SH-SY5Y (cell line): ENCODE data around the gene SOX13.

Source experiments
- GATA2 ChIP-seq: IDR thresholded peaks from 2 replicates; pipeline ENCODE4 v1.6.1; 2011; ENCODE audit warnings: mild to moderate bottlenecking, low read depth, low read length
- GATA3 ChIP-seq: IDR thresholded peaks from 2 replicates; pipeline ENCODE4 v1.6.1; 2011; ENCODE audit warnings: low read depth, mild to moderate bottlenecking, low read length, moderate library complexity

The SOX13 gene

DNA sequence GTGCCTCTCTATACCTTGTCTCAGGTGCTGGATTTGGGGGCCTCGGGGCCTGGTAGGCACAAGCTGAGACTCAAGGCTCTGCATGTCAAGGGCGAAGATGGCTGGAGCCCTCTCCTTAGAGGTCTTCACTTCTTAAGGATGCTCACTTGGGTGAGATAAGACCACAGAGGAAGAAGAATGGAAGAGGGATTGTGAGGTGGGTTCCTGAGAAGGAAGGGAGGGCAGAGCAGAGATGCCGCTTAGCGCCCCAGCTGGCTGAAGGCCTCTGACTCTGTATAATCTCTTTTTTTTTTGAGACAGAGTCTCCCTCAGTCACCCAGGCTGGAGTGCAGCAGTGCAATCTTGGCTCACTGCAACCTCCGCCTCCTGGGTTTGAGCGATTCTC is 32.2 kb downstream of the SOX13 start:
- TF ChIP-seq GATA3 (no peak), GATA2 (no peak)

DNA sequence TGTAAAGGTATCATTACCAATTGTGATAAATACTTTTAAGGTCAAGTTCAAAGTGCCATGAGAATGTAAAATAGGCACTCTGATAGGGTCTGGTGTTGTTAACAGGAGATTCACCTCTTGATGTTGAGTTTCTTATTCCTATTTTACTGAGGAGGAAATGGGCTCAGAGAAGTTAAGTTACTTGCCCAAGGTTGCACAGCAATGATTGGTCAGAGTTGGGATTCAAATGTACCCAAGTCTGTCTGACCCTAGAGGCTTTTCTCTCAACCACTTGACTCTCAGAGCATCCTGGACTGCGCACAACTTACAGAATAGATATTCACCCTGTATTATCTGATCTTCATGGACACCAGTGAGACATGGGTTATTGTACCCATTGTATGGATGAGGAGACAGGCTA is 33.9 kb downstream of the SOX13 start:
- TF ChIP-seq GATA3 (no peak), GATA2 (no peak)

DNA sequence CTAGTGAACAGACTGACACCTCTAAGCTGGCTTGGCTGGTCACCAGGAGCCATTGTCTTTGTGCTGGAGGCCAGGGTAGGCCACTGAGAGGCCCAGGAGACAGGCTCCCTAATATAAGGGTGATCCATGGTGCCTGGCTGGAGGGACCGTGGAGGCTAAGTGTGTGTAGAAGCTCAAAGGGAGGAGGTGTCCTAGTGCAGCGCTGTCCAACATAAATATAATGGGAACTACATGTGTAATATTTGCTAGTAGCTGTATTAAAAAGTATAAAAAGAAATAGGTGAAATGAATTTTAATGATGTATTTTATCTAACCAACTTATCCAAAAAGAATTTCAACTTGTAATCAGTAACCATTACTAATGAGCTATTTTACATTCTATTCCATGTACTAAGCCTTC is 35.0 kb downstream of the SOX13 start:
- no peak for TF ChIP-seq GATA2

DNA sequence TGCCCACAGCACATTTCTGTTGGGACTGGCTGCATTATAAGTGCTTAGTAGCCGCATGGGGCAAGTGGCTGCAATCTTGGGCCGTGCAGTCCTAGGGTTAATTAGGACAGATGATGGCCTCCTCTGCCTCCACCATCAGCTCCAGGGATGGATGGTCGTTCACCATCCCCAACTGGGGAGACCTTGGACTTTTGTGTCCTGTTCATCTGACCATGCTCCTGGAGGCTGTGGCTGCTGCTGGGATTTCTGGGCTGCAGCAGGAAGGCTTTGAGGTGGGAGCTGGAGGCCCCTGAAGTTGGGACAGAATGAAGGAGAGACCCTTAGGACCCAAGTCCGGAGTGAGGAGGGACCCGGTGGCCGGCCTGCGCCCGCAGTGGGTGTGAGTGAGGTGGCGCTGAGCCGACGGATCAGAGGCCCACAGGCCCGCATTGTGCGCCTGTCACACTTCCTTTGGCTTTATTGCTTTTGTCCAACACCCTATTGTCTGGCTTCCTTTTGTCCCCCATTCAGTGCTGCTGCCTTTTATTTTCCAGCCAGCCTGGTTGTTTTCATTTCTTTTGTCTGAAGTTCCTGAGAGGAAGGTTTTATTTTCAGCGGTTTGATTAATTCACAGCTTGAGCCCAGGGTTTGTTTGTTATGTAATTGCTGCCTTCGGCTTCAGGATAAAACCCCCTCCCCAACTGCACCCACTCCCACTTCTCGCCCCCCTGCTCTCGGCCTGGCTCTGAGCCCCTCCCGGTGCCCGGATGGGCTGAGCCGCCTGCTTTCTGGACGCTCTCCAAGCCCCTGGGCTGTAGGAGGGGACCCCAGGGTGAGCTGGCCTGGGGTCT is 35.6 kb downstream of the SOX13 start:
- TF ChIP-seq GATA2 (no peak), GATA3 (no peak)

DNA sequence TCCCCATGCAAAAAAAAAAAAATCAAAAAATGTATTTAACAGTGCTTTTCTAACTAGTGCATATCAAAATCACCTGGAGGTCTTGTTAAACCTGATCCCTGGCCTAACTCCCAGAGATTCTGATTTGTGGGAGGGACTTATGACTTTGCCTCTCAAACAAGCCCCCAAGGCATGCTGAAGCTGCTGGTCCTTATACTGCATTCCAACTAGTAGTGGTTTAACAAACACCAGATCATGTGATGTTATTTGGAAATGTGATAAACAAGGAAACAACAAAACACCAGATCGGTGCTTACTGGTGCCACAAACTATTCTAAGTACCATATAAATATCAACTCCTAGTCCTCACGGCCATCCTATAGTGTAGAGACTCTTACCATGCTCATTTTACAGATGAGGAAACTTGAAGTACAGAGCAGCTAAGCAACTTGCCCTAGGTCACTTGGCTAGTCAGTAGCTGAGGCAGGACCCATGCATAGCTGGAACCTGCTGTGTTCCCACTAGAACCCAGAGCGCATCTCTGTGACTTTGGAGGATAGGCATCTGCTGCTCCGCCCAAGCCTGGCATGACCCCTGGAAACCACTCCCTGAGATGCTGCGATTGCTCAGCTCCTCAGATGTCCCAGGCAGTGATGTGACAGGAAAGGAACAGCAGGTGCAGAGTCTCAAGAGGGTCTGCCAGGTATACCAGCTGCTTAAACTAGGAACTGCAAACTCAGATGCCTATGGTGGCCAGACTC is 38.1 kb downstream of the SOX13 start:
- TF ChIP-seq GATA3, result no peak
- TF ChIP-seq GATA2, result no peak

DNA sequence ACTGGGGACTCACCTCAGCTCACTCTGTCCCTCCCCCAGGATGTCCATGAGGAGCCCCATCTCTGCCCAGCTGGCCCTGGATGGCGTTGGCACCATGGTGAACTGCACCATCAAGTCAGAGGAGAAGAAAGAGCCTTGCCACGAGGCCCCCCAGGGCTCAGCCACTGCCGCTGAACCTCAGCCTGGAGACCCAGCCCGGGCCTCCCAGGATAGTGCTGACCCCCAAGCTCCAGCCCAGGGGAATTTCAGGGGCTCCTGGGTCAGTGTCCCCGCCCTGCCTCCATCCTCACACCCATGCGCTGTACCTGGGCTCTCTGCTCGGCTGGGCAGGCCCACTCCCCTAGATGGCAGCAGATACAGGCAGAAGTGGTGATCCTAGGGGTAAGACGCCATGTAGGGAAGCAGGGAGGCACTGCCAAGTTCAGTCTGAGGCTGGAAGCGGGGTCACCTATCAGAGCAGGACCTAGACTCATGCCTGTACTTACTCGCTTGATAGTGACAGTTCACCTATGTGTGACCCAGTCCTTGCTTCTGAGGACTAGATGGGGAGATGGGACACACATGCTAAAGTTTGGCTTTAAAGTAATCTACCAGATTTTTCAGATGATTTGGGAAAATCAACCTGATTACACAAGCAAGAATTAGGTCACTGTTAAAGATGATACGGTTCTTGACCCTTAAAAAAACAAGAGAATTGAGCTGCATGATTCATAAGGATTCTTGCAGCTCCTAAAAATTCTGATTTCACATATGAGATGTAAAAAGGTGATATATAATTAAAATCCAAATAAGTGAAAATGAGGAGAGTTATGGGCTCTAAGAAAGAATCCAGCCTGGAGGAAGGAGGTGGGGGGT is 40.2 kb downstream of the SOX13 start:
- no peak for TF ChIP-seq GATA3
- no peak for TF ChIP-seq GATA2

DNA sequence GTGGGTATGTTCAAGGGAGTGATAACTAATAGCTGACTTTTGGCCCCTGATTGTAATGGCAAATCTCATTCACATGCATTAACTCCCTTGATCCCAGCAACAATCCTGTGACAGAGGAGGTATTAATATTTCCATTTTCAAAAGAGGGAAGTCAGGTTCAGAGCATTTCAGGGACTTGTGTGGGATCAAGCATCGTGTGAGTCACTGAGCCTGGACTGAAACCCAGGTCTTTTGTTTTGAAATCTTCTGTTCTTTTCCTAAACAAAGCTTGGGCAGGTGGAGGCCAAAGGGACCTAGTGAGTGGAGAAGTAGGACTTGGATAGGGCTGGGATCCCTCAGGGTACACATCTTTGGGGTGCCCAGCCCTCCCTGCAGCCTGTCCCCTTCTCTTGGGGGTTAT is 41.0 kb downstream of the SOX13 start:
- TF ChIP-seq GATA2 (no peak), GATA3 (no peak)

DNA sequence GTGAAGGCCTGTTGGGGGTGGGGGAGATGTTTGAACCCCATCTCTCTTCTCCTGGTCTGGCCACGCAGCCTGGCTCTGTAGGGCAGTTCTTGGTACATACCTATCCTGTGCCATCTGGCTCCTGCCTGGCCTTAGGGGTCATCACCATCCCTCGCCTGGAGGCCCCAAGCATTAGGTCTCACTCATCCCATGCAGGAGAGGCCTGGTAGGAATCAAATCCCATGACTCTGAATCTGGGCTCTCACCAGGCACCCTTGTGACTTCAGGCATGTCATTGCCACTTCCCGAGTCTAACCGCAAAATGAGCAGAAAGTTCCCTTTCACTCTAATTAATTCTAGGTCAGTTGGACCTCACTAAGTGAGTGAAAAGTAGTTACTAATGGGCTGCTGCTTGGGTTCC is 41.7 kb downstream of the SOX13 start:
- TF ChIP-seq GATA3, result no peak
- TF ChIP-seq GATA2, result no peak

DNA sequence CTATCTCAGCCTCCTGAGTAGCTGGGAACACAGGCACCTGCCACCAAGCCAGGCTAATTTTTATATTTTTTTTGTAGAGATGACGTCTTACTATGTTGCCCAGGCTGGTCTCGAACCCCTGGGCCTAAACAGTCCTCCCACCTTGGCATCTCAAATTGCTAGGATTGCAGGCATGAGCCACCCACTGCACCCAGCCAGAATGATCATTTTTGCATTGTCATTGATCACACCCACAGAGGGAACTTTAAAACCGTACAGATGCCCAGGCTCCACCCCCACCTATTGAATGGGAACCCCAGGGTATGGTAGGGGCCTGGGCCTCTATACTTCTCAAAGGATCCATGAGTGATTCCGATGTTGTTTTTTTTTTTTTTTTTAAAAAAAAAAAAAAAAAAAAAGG is 42.2 kb downstream of the SOX13 start:
- TF ChIP-seq GATA2, result no peak
- TF ChIP-seq GATA3, result no peak

DNA sequence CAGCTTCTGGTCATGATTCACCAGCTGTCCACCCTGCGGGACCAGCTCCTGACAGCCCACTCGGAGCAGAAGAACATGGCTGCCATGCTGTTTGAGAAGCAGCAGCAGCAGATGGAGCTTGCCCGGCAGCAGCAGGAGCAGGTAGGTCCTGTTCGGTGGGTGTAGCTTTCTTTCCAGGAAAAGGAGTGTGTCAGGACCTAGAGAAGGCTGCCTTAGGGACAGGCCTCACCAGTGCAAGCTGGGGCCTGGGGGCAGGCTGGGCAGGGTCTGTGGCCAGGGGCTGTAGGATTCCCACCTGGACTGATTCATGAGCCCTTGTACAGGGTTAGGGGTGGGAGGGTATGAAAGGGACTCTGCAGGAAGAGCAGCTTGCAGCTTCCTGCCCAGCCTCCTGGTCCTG is 43.6 kb downstream of the SOX13 start:
- TF ChIP-seq GATA2, result no peak

DNA sequence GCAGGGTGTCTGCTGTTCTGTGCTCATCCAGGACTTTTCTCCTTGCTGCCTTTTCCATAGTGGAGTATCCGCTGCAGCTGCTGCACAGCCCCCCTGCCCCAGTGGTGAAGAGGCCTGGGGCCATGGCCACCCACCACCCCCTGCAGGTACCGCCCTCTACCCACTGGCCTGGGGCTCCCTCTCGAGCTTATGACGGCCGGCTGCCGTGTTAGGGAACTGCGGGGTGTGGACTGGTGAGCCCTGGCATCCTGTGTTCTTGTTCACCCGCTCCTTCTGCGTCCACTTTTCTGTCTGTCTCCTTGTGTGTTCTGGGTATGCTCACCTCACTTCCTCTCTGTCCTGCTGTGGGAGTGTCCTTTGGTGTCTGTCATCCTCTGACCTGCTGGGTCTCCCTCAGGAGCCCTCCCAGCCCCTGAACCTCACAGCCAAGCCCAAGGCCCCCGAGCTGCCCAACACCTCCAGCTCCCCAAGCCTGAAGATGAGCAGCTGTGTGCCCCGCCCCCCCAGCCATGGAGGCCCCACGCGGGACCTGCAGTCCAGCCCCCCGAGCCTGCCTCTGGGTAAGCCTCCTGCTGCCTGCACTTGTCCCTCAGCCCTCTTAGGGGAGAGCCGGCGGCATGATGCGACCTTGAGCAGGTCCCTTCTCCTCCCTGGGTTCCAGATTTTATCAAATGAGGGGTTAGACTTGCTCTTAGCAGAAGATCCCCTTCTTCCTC is 49.1 kb downstream of the SOX13 start:
- no peak for TF ChIP-seq GATA3
- no peak for TF ChIP-seq GATA2

DNA sequence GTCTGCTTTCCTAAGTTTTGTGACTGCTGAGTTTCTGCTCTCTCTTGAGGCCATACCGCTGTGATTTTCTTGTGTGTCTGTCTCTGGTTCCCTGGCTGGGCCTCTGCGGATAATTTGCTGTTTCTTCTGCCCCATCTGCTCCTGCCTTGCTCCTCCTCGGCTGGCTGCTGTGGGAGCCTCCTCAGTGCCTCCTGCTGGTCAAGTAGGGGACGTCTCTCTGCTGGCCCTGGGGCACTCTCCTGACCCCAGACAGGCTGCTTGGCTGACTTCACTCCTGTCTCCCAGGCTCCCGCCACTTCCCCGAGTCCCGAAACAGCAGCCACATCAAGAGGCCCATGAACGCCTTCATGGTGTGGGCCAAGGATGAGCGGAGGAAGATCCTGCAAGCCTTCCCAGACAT is 50.5 kb downstream of the SOX13 start:
- no peak for TF ChIP-seq GATA3
- no peak for TF ChIP-seq GATA2

DNA sequence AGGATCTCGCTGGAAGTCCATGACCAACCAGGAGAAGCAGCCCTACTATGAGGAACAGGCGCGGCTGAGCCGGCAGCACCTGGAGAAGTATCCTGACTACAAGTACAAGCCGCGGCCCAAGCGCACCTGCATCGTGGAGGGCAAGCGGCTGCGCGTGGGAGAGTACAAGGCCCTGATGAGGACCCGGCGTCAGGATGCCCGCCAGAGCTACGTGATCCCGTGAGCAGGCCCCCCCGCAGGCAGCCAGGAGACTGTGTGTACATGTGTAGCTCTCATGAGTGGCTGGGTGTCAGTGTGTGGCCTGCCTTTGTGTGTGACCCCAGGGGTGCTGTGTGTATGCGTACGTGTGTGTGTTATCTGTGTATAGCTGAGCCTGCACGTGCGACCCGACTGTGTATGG is 51.7 kb downstream of the SOX13 start:
- no peak for TF ChIP-seq GATA2
- no peak for TF ChIP-seq GATA3

DNA sequence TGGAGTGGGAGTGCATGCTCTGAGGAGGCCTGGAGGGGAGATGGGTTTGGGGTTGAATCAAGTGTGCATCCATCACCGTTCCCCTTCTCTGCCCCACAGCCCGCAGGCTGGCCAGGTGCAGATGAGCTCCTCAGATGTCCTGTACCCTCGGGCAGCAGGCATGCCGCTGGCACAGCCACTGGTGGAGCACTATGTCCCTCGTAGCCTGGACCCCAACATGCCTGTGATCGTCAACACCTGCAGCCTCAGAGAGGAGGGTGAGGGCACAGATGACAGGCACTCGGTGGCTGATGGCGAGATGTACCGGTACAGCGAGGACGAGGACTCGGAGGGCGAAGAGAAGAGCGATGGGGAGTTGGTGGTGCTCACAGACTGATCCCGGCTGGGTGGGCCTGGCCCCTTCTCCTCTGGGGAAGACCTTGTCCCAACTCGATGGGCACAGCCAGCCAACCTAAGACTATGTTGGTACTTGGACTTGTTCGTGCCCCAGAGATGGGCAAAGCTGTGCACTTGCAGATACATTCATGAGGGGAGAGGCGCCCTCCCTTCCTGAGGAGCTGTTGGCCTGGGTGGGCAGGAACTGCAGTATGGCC is 52.9 kb downstream of the SOX13 start:
- TF ChIP-seq GATA3, result no peak
- no peak for TF ChIP-seq GATA2

DNA sequence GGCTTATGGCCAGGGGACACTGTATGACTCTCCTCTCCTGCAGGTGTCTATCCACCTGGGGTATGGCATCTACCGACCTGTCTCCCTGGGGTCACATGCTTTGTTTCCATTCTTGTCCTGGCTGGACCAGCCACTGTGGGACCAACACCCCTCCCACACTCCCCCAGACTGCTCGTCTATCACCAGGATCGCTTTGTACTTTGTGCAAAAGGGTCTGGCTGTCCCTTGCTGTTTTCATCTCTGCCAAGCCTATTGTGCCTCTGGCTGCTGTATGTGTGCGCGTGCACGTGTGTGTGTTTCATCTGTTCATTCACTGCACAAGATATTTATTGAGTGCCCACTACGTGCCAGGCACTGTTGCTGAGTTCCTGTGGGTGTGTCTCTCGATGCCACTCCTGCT is 53.5 kb downstream of the SOX13 start:
- 0 out of 2 replicates have a peak, but pooled peaks have one; percentile 8 for TF ChIP-seq GATA2
- no peak for TF ChIP-seq GATA3
